ENCODE measurements around the gene CDH2.

DNA sequence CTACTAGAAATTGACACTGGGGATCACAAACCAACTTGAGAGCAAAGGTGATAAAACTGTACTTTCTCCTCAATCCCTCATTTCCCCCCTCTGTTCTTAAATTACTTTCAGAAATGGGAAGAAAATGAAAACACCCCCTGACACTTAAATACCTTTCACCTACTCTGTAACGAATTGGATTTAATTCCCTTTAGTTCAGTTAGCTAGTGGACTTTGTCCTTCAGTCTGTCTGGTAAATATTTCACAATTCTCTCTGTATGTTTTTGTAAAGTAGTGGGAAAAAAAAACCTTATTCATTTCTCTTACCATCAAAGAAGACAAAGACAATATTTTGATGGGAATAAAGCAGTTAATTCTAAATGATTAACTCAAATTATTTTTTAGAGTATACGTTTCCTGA lies 85.7 kb downstream of the CDH2 start:
- TF ChIP-seq GATA2 (IDR thresholded peaks at IDR 0.05; ENCODE audit: low read depth, low read length) (no peak), GATA3 (IDR thresholded peaks at IDR 0.05; ENCODE audit: low read depth, low read length) (no peak)

Measured in SH-SY5Y (cell line).